HepG2 (cell line): ENCODE results near the gene GLDN. TPM values are rescaled to one million over a fixed set of nuclear protein-coding genes. Genes with fewer than 3 reads are reported as not detected.

Experiments used
- ATAC-seq: fragments of 200-7000 bp; cut with Tn5 transposase; 3 replicates; pipeline ENCODE4 v1.9.1; 2020; ENCODE audit warnings: mild to moderate bottlenecking, moderate library complexity
- BruUV-seq: library from RNA; stranded (reverse); fragments of 400-500 nt; replicated peaks from 2 replicates; lab custom pipeline; 2021; lab: Mats Ljungman, UMichigan
- CTCF ChIA-PET: fragments of 300-600 bp; formaldehyde crosslinking; extraction: SDS; loops from one replicate; lab custom pipeline; 2021; ENCODE audit warnings: low total read pairs, inconsistent platforms, low intra/inter-chr PET ratio; lab: Yijun Ruan, JAX
- POLR2A ChIA-PET: fragments of 350-600 bp; sonication (Branson Sonifier 250); formaldehyde crosslinking; loops from one replicate; lab custom pipeline; 2020; ENCODE audit warnings: antibody characterized with exemption, inconsistent platforms; lab: Yijun Ruan, JAX
- DNase-seq: peaks from one replicate; pipeline ENCODE4 v3.0.0-alpha.2; 2015; ENCODE audit warnings: low spot score
- FAIRE-seq: peaks from 3 replicates; lab custom pipeline; 2011; peaks lifted over from hg19 to GRCh38; lab: Jason Lieb, UNC
- H2AFZ ChIP-seq: one replicate; pipeline ENCODE4 v1.6.1; 2011; ENCODE audit warnings: low read length, inconsistent platforms
- H3K27ac ChIP-seq: fragments of 300-600 bp; 3 replicates; pipeline ENCODE4 v1.8.0; 2011; ENCODE audit warnings: mixed run types, mild to moderate bottlenecking, mixed read lengths, low read length, inconsistent platforms; ENCODE audit not compliant: insufficient read depth; ENCODE audit errors: extremely low read length
- H3K27me3 ChIP-seq, 2 experiments: fragments of 200-600 bp in 1 of 2; 2 replicates in 1 of 2; 3 replicates in 1 of 2; pipeline versions ENCODE4 v1.6.0 to v1.8.0; 2011; ENCODE audit warnings: low read length in 2 of 2, mild to moderate bottlenecking in 2 of 2, moderate library complexity in 2 of 2, inconsistent platforms in 1 of 2; ENCODE audit not compliant: insufficient read depth in 2 of 2, control insufficient read depth in 1 of 2
- H3K36me3 ChIP-seq, 2 experiments: fragments of 200-600 bp in 1 of 2; replicated peaks in 1 of 2; 2 replicates in 1 of 2; 3 replicates in 1 of 2; pipeline versions ENCODE4 v1.5.1 to v1.8.0; 2011; ENCODE audit warnings: low read length in 2 of 2, inconsistent platforms in 1 of 2; ENCODE audit not compliant: insufficient read depth in 2 of 2, control insufficient read depth in 1 of 2
- H3K4me1 ChIP-seq: 2 replicates; pipeline ENCODE4 v1.5.1; 2012; ENCODE audit warnings: low read length, inconsistent platforms; ENCODE audit not compliant: insufficient read depth
- H3K4me2 ChIP-seq: 2 replicates; pipeline ENCODE4 v1.6.0; 2011; ENCODE audit warnings: low read depth, low read length, inconsistent platforms
- H3K4me3 ChIP-seq, 3 experiments: fragments of 200-600 bp in 1 of 3; sonication (generic), shearing (Covaris generic) in 1 of 3; replicated peaks in 1 of 3; 2 replicates each; pipeline ENCODE4 v1.5.1; 2011 to 2016; ENCODE audit warnings: low read length in 3 of 3, inconsistent platforms in 2 of 3, low read depth in 2 of 3, mild to moderate bottlenecking in 2 of 3, control low read depth in 1 of 3, mixed read lengths in 1 of 3; ENCODE audit not compliant: insufficient read depth in 1 of 3
- H3K79me2 ChIP-seq: one replicate; pipeline ENCODE4 v1.6.1; 2011; ENCODE audit warnings: low read length, inconsistent platforms; ENCODE audit not compliant: insufficient read depth
- H3K9ac ChIP-seq: 2 replicates; pipeline ENCODE4 v1.6.0; 2011; ENCODE audit warnings: mild to moderate bottlenecking, low read depth, low read length, inconsistent platforms; ENCODE audit not compliant: insufficient read depth
- H3K9me3 ChIP-seq: 2 replicates; pipeline ENCODE4 v1.5.1; 2012; ENCODE audit warnings: mild to moderate bottlenecking, low read length
- H4K20me1 ChIP-seq: 2 replicates; pipeline ENCODE4 v1.6.0; 2011; ENCODE audit warnings: inconsistent platforms, mild to moderate bottlenecking, low read length, moderate library complexity; ENCODE audit not compliant: insufficient read depth
- GPN1 ChIP-seq: sonication (generic); formaldehyde crosslinking; IDR thresholded peaks from 2 replicates; pipeline ENCODE4 v1.5.1; 2020; ENCODE audit warnings: missing genetic modification reagents, borderline replicate concordance
- RFX5 ChIP-seq: IDR thresholded peaks from 2 replicates; pipeline ENCODE4 v1.6.1; 2011; ENCODE audit warnings: low read depth, low read length, improper control_type of control experiment
- SNRNP70 ChIP-seq: fragments of 200-400 bp; formaldehyde crosslinking; IDR thresholded peaks from 2 replicates; pipeline ENCODE4 v1.6.1; 2017; ENCODE audit warnings: mild to moderate bottlenecking, low read depth, low read length, moderate library complexity
- SP2 ChIP-seq: sonication (generic); formaldehyde crosslinking; IDR thresholded peaks from 2 replicates; pipeline ENCODE4 v1.5.1; 2020; ENCODE audit warnings: mild to moderate bottlenecking, missing genetic modification reagents
- THAP11 ChIP-seq: IDR thresholded peaks from 2 replicates; pipeline ENCODE4 v1.6.1; 2016; ENCODE audit warnings: missing biosample characterization, missing genetic modification reagents
- ZFP36L1 ChIP-seq: sonication (generic); formaldehyde crosslinking; IDR thresholded peaks from 2 replicates; pipeline ENCODE4 v1.8.0; 2022; ENCODE audit warnings: mild to moderate bottlenecking, missing genetic modification reagents, moderate library complexity
- ZSCAN31 ChIP-seq: sonication (generic); formaldehyde crosslinking; IDR thresholded peaks from 2 replicates; pipeline ENCODE4 v1.5.0; 2020; ENCODE audit warnings: low read depth, mild to moderate bottlenecking, missing genetic modification reagents
- WGBS: methylation state at CpG from one replicate; pipeline ENCODE4 v1.1.6; 2017; ENCODE audit warnings: low lambda C conversion rate; 5-methylcytosine and 5-hydroxymethylcytosine counted together
- in situ Hi-C: cut with HindIII; loops from 2 replicates; pipeline ENCODE4 v1.10.0; 2017; ENCODE audit warnings: low pct_unique_long_range_greater_than_20kb; ENCODE audit not compliant: extremely low pct_ligation_motif_present
- intact Hi-C: fragments of 100-400 bp; cut with micrococcal nuclease; formaldehyde crosslinking; loops from one replicate; pipeline ENCODE4 v1.10.0; 2022; ENCODE audit not compliant: unreplicated experiment
- polyA plus RNA-seq, 8 experiments: library from polyadenylated mRNA; depleted of rRNA in 3 of 8; stranded (reverse) in 7 of 8; unstranded in 1 of 8; fragments of >200 nt; fragmentation: Illumina TruSeq in 4 of 8; extraction: Trizol in 4 of 8; gene quantifications; 2 replicates each; pipeline versions ENCODE4 v1.2.1 to v1.2.3, GENCODE V29; 2011 to 2016; ENCODE audit warnings: low read depth in 4 of 8, missing spikeins in 1 of 8, mixed read lengths in 1 of 8; ENCODE audit not compliant: insufficient read depth in 1 of 8
- total RNA-seq, 5 experiments: library from RNA; depleted of rRNA; stranded (reverse); fragments of >200 nt; fragmentation: Illumina TruSeq; extraction: Trizol; gene quantifications; 2 replicates each; pipeline ENCODE4 v1.2.3, GENCODE V29; 2016; ENCODE audit warnings: low read depth in 1 of 5
- TF ChIP-seq, protein P1 (sequence below): sonication (generic); formaldehyde crosslinking; IDR thresholded peaks from 2 replicates; pipeline ENCODE4 v1.4.0; 2020; ENCODE audit warnings: missing genetic modification reagents
- TF ChIP-seq, protein P2 (sequence below): sonication (generic); formaldehyde crosslinking; conservative IDR thresholded peaks from 2 replicates; pipeline ENCODE4 v1.5.0; 2020; ENCODE audit warnings: missing genetic modification reagents
- TF ChIP-seq, protein P3 (sequence below): sonication (generic); formaldehyde crosslinking; IDR thresholded peaks from 2 replicates; pipeline ENCODE4 v1.8.1; 2023; ENCODE audit warnings: mild to moderate bottlenecking, missing genetic modification reagents
- TF ChIP-seq, protein P4 (sequence below): sonication (generic); formaldehyde crosslinking; IDR thresholded peaks from 2 replicates; pipeline ENCODE4 v1.8.1; 2023; ENCODE audit warnings: missing genetic modification reagents, inconsistent platforms, borderline replicate concordance

The GLDN gene
- total and polyA plus RNA-seq, 2 of the 13 experiments (the other 11 are each of a cell fraction or from before 2014, with no cell fraction given), result 0.86 to 1.0 TPM

DNA sequence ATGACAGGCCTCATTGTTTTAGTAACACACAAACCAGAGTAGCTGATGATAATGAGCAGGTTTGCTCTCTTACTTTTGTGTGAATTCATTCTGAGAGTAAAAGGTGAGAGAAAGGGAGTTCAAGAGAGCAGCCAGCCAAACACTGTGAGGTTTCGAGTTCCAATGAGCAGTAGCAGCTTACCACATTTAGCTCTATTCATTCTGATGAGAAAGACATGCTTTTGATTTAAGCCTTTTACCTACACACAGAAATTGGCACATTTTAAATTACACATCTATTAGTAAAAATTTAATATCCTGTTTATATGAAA, 28.0 kb downstream of the GLDN start:
- no peak for FAIRE-seq
- Histone ChIP-seq H3K79me2 (no peaks in the 10 kb centered on the region), H3K4me1 (peaks cover 43% of the 10 kb centered on the region), H3K27me3 (no peaks in the 10 kb centered on the region), H2AFZ (no peak overlapping the region), H4K20me1 (no peaks in the 10 kb centered on the region), H3K4me3 (no peak overlapping the region), H3K36me3 (no peaks in the 10 kb centered on the region), H3K4me2 (no peak overlapping the region), H3K9me3 (no peaks in the 10 kb centered on the region), H3K9ac (no peak overlapping the region), H3K27ac (no peak overlapping the region)
- no peak for TF ChIP-seq RFX5
- intact Hi-C loops (loop anchor here (5.0 kb wide), 1 partner anchor 82 kb away; no protein-coding TSS in a partner anchor), in situ Hi-C loops (no loop called here)
- ATAC-seq, result no peak
- POLR2A ChIA-PET, result no interaction called here
- BruUV-seq, result no TSS peak
- DNase-seq, result no peak
- CTCF ChIA-PET, result no interaction called here
- WGBS, result 53% methylated on average over 1 of the region's 1 CpG

DNA sequence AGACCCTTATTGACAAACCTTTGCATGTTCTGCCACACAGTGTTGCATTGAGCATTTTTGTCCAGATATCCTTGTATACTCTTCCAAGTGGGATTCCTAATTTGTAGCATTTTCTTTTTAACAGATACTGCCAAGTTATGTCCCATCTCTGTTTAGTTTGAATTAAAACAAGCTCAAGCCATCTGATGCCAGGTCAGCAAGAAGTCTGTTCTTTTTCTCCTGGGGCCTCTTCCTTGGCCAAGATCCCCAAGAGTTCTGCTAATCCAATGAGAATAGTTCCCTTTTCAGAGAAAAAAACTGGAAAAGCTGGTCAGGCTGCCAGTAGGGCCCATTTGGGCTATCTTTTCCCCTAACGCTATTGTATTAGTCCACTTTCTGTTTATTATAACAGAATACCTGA, 29.8 kb downstream of the GLDN start:
- Histone ChIP-seq H3K27ac (no peak overlapping the region), H3K4me3 (no peak overlapping the region), H3K4me1 (peaks cover 38% of the 10 kb centered on the region), H3K27me3 (no peaks in the 10 kb centered on the region), H3K9ac (no peak overlapping the region), H4K20me1 (no peaks in the 10 kb centered on the region), H3K9me3 (no peaks in the 10 kb centered on the region), H3K79me2 (no peaks in the 10 kb centered on the region), H2AFZ (no peak overlapping the region), H3K4me2 (no peak overlapping the region), H3K36me3 (no peaks in the 10 kb centered on the region)
- ChIA-PET CTCF (no interaction called here), POLR2A (no interaction called here)
- ATAC-seq, result no peak
- WGBS, result 96% methylated on average over 1 of the region's 1 CpG
- FAIRE-seq, result no peak
- in situ Hi-C loops (no loop called here), intact Hi-C loops (no loop called here)
- no peak for DNase-seq
- BruUV-seq, result no TSS peak
- TF ChIP-seq, protein P1, sequence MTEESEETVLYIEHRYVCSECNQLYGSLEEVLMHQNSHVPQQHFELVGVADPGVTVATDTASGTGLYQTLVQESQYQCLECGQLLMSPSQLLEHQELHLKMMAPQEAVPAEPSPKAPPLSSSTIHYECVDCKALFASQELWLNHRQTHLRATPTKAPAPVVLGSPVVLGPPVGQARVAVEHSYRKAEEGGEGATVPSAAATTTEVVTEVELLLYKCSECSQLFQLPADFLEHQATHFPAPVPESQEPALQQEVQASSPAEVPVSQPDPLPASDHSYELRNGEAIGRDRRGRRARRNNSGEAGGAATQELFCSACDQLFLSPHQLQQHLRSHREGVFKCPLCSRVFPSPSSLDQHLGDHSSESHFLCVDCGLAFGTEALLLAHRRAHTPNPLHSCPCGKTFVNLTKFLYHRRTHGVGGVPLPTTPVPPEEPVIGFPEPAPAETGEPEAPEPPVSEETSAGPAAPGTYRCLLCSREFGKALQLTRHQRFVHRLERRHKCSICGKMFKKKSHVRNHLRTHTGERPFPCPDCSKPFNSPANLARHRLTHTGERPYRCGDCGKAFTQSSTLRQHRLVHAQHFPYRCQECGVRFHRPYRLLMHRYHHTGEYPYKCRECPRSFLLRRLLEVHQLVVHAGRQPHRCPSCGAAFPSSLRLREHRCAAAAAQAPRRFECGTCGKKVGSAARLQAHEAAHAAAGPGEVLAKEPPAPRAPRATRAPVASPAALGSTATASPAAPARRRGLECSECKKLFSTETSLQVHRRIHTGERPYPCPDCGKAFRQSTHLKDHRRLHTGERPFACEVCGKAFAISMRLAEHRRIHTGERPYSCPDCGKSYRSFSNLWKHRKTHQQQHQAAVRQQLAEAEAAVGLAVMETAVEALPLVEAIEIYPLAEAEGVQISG, result no peak
- TF ChIP-seq SNRNP70 (no peak), GPN1 (CRISPR knock-in tag) (no peak), SP2 (CRISPR knock-in tag) (no peak), THAP11 (CRISPR knock-in tag) (no peak), ZSCAN31 (CRISPR knock-in tag) (no peak), ZFP36L1 (no peak)
- TF ChIP-seq, protein P2, sequence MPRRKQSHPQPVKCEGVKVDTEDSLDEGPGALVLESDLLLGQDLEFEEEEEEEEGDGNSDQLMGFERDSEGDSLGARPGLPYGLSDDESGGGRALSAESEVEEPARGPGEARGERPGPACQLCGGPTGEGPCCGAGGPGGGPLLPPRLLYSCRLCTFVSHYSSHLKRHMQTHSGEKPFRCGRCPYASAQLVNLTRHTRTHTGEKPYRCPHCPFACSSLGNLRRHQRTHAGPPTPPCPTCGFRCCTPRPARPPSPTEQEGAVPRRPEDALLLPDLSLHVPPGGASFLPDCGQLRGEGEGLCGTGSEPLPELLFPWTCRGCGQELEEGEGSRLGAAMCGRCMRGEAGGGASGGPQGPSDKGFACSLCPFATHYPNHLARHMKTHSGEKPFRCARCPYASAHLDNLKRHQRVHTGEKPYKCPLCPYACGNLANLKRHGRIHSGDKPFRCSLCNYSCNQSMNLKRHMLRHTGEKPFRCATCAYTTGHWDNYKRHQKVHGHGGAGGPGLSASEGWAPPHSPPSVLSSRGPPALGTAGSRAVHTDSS (CRISPR knock-in tag), result no peak
- TF ChIP-seq, protein P3, sequence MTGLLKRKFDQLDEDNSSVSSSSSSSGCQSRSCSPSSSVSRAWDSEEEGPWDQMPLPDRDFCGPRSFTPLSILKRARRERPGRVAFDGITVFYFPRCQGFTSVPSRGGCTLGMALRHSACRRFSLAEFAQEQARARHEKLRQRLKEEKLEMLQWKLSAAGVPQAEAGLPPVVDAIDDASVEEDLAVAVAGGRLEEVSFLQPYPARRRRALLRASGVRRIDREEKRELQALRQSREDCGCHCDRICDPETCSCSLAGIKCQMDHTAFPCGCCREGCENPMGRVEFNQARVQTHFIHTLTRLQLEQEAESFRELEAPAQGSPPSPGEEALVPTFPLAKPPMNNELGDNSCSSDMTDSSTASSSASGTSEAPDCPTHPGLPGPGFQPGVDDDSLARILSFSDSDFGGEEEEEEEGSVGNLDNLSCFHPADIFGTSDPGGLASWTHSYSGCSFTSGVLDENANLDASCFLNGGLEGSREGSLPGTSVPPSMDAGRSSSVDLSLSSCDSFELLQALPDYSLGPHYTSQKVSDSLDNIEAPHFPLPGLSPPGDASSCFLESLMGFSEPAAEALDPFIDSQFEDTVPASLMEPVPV (CRISPR knock-in tag), result no peak
- TF ChIP-seq, protein P4, sequence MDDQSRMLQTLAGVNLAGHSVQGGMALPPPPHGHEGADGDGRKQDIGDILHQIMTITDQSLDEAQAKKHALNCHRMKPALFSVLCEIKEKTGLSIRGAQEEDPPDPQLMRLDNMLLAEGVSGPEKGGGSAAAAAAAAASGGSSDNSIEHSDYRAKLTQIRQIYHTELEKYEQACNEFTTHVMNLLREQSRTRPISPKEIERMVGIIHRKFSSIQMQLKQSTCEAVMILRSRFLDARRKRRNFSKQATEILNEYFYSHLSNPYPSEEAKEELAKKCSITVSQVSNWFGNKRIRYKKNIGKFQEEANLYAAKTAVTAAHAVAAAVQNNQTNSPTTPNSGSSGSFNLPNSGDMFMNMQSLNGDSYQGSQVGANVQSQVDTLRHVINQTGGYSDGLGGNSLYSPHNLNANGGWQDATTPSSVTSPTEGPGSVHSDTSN (CRISPR knock-in tag), result no peak
